IMR-90 (cell line): ENCODE measurements around the gene SETD2. TPM values are rescaled to one million over a fixed set of nuclear protein-coding genes. Genes with fewer than 3 reads are reported as not detected.
"Not testable (repeated sequence)": the region's sequence is repeated elsewhere in the genome, so short reads cannot be mapped to it uniquely, and the experiment has no call there.

Experiments used
- ATAC-seq: fragments of 200-7000 bp; cut with Tn5 transposase; 2 replicates; pipeline ENCODE4 v1.9.1; 2020; ENCODE audit warnings: low read depth, mild to moderate bottlenecking, moderate library complexity
- BruUV-seq: library from RNA; stranded (reverse); fragments of 400-500 nt; replicated peaks from 2 replicates; lab custom pipeline; 2021; lab: Mats Ljungman, UMichigan
- CTCF ChIA-PET: fragments of 300-600 bp; formaldehyde crosslinking; extraction: SDS; loops from one replicate; lab custom pipeline; 2021; ENCODE audit warnings: antibody characterized with exemption; lab: Yijun Ruan, JAX
- POLR2A ChIA-PET: fragments of 300-600 bp; sonication (Branson Sonifier 250); formaldehyde crosslinking; loops from one replicate; lab custom pipeline; 2022; ENCODE audit warnings: antibody characterized with exemption; ENCODE audit not compliant: unreplicated experiment; lab: Charles Lee
- DNase-seq: peaks from one replicate; pipeline ENCODE4 v3.0.0; 2013
- H2AFZ ChIP-seq: replicated peaks from 2 replicates; pipeline ENCODE3; 2013; ENCODE audit warnings: low read length, mild to moderate bottlenecking; ENCODE audit not compliant: poor library complexity
- H2AK5ac ChIP-seq: 2 replicates; pipeline ENCODE4 v1.6.1; 2013; ENCODE audit warnings: low read depth, low read length, inconsistent platforms
- H2AK9ac ChIP-seq: replicated peaks from 2 replicates; pipeline ENCODE3; 2013; ENCODE audit warnings: mild to moderate bottlenecking, low read depth, low read length, moderate library complexity; ENCODE audit not compliant: poor library complexity
- H2BK120ac ChIP-seq: 2 replicates; pipeline ENCODE4 v1.6.1; 2013; ENCODE audit warnings: low read depth, low read length, inconsistent platforms
- H2BK15ac ChIP-seq: 3 replicates; pipeline ENCODE4 v1.6.1; 2013; ENCODE audit warnings: low read depth, low read length, inconsistent platforms
- H2BK20ac ChIP-seq: 2 replicates; pipeline ENCODE4 v1.6.1; 2013; ENCODE audit warnings: low read depth, mild to moderate bottlenecking, inconsistent platforms, low read length, moderate library complexity
- H2BK5ac ChIP-seq: 2 replicates; pipeline ENCODE4 v1.6.1; 2013; ENCODE audit warnings: mild to moderate bottlenecking, low read depth, low read length, inconsistent platforms; ENCODE audit not compliant: poor library complexity, severe bottlenecking
- H3K14ac ChIP-seq: replicated peaks from 2 replicates; pipeline ENCODE4 v1.6.1; 2013; ENCODE audit warnings: low read depth, low read length, inconsistent platforms
- H3K18ac ChIP-seq: 2 replicates; pipeline ENCODE4 v1.6.1; 2013; ENCODE audit warnings: low read depth, low read length, control low read depth
- H3K23ac ChIP-seq: 2 replicates; pipeline ENCODE4 v1.6.1; 2013; ENCODE audit warnings: low read depth, low read length, inconsistent platforms
- H3K27ac ChIP-seq: 2 replicates; pipeline ENCODE4 v1.5.1; 2013; ENCODE audit warnings: mild to moderate bottlenecking, control low read depth, low read length; ENCODE audit not compliant: insufficient read depth
- H3K27me3 ChIP-seq: 2 replicates; pipeline ENCODE4 v1.6.1; 2013; ENCODE audit warnings: low read length; ENCODE audit not compliant: control insufficient read depth, insufficient read depth
- H3K36me3 ChIP-seq: 2 replicates; pipeline ENCODE4 v1.6.1; 2013; ENCODE audit warnings: low read length, mixed read lengths; ENCODE audit not compliant: control insufficient read depth, insufficient read depth
- H3K4ac ChIP-seq: 2 replicates; pipeline ENCODE4 v1.6.1; 2013; ENCODE audit warnings: low read depth, low read length, inconsistent platforms
- H3K4me1 ChIP-seq: 2 replicates; pipeline ENCODE4 v1.6.1; 2013; ENCODE audit warnings: low read length, mixed read lengths; ENCODE audit not compliant: control insufficient read depth, insufficient read depth
- H3K4me2 ChIP-seq: 2 replicates; pipeline ENCODE4 v1.6.1; 2013; ENCODE audit warnings: low read depth, mild to moderate bottlenecking, control low read depth, low read length, moderate library complexity
- H3K4me3 ChIP-seq: 2 replicates; pipeline ENCODE4 v1.5.1; 2013; ENCODE audit warnings: low read depth, mild to moderate bottlenecking, control low read depth, low read length, moderate library complexity; ENCODE audit not compliant: insufficient read depth
- H3K56ac ChIP-seq: 2 replicates; pipeline ENCODE4 v1.6.1; 2013; ENCODE audit warnings: low read length, inconsistent platforms; ENCODE audit not compliant: insufficient read depth; ENCODE audit errors: extremely low read depth
- H3K79me1 ChIP-seq, 2 experiments: 2 replicates each; pipeline ENCODE4 v1.6.1; 2013; ENCODE audit warnings: low read length in 2 of 2, inconsistent platforms in 1 of 2, low read depth in 1 of 2
- H3K9ac ChIP-seq: 2 replicates; pipeline ENCODE4 v1.6.1; 2013; ENCODE audit warnings: low read depth, low read length, control low read depth
- H3K9me1 ChIP-seq: 2 replicates; pipeline ENCODE4 v1.6.1; 2013; ENCODE audit warnings: low read length, inconsistent platforms; ENCODE audit not compliant: insufficient read depth
- H3K9me3 ChIP-seq: 2 replicates; pipeline ENCODE4 v1.6.1; 2013; ENCODE audit warnings: low read length; ENCODE audit not compliant: control insufficient read depth, insufficient read depth
- H4K20me1 ChIP-seq: 2 replicates; pipeline ENCODE4 v1.6.1; 2013; ENCODE audit warnings: low read length, inconsistent platforms; ENCODE audit not compliant: insufficient read depth
- H4K5ac ChIP-seq: 2 replicates; pipeline ENCODE4 v1.6.1; 2013; ENCODE audit warnings: mild to moderate bottlenecking, low read depth, low read length, control low read depth
- H4K8ac ChIP-seq, 2 experiments: 2 replicates each; pipeline ENCODE4 v1.6.1; 2013; ENCODE audit warnings: low read depth in 2 of 2, low read length in 2 of 2, control low read depth in 1 of 2, inconsistent platforms in 1 of 2
- H4K91ac ChIP-seq: 2 replicates; pipeline ENCODE4 v1.6.1; 2013; ENCODE audit warnings: low read depth, low read length, inconsistent platforms; ENCODE audit not compliant: insufficient read depth
- WGBS, 2 experiments: methylation state at CpG; one replicate each; pipeline versions ENCODE4 v1.1.5 to v1.1.7; 2013; ENCODE audit warnings: missing lambda C conversion rate in 2 of 2; ENCODE audit not compliant: insufficient read length in 1 of 2; ENCODE audit errors: extremely low coverage in 2 of 2; 5-methylcytosine and 5-hydroxymethylcytosine counted together
- dilution Hi-C: fragments of 300-500 bp; cut with HindIII; formaldehyde crosslinking; loops from one replicate; pipeline ENCODE4 v1.14.3; 2018; ENCODE audit warnings: low sequenced_read_pairs; ENCODE audit not compliant: unreplicated experiment
- in situ Hi-C: fragments of 300-500 bp; cut with MboI; formaldehyde crosslinking; loops from 3 replicates; pipeline ENCODE4 v1.14.3; 2019; ENCODE audit warnings: low sequenced_read_pairs, inconsistent platforms, mixed read lengths
- intact Hi-C: fragments of 100-400 bp; cut with micrococcal nuclease; formaldehyde crosslinking; loops from 2 replicates; pipeline ENCODE4 v1.10.0; 2022
- polyA plus RNA-seq, 3 experiments: library from polyadenylated mRNA; depleted of rRNA; stranded (reverse); fragments of >200 nt; gene quantifications; 2 replicates each; pipeline ENCODE4 v1.2.3, GENCODE V29; 2012; ENCODE audit warnings: low replicate concordance in 1 of 3
- total RNA-seq: library from RNA; depleted of rRNA; stranded (reverse); fragments of >200 nt; gene quantifications from 2 replicates; pipeline ENCODE4 v1.2.3, GENCODE V29; 2012

The SETD2 gene
- total and polyA plus RNA-seq, 2 of the 4 experiments (the other 2 are of a cell fraction): 18.3 to 20.1 TPM

DNA sequence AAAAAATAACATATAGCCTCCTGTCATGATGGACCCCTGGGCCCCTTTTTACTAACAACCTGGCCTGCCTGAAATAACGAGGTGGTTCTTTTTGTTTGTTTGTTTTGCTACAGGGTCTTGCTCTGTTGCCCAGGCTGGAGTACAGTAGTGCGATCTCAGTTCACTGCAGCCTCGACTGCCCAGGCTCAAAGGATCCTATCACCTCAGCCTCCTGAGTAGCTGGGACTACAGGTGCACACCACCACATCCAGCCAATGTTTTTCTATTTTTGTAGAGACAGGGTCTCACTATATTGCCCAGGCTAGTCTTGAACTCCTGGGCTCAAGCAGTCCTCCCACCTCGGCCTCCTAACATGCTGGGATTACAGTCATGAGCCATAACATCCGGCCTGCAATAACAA is 42.1 kb upstream of the SETD2 start:
- H3K79me1 ChIP-seq, POLR2A ChIA-PET, in situ Hi-C loops, BruUV-seq, H3K9ac ChIP-seq, H2AK9ac ChIP-seq, H3K36me3 ChIP-seq, H4K5ac ChIP-seq, H2BK20ac ChIP-seq, H3K4me3 ChIP-seq, H3K4me2 ChIP-seq, intact Hi-C loops, H2AFZ ChIP-seq, H3K27me3 ChIP-seq, H3K4ac ChIP-seq, CTCF ChIA-PET, H2BK5ac ChIP-seq, H3K9me1 ChIP-seq, ATAC-seq, H3K18ac ChIP-seq, H4K8ac ChIP-seq, H4K91ac ChIP-seq, H3K23ac ChIP-seq, H3K27ac ChIP-seq, H2AK5ac ChIP-seq, H2BK120ac ChIP-seq, H3K14ac ChIP-seq, H3K9me3 ChIP-seq, H4K20me1 ChIP-seq, DNase-seq, H3K4me1 ChIP-seq, dilution Hi-C loops, H3K56ac ChIP-seq, H2BK15ac ChIP-seq: not testable (repeated sequence)
- no CpG with 5 or more reads among the region's 5 CpGs for WGBS, 2 experiments
